HG03066 (cell line): ENCODE results near the gene NUAK1.

Source experiments
- ATAC-seq: cut with Tn5 transposase; IDR thresholded peaks from one replicate; pipeline ENCODE4 v1.9.1; 2021; ENCODE audit warnings: low read depth; ENCODE audit not compliant: unreplicated experiment

The NUAK1 gene

DNA sequence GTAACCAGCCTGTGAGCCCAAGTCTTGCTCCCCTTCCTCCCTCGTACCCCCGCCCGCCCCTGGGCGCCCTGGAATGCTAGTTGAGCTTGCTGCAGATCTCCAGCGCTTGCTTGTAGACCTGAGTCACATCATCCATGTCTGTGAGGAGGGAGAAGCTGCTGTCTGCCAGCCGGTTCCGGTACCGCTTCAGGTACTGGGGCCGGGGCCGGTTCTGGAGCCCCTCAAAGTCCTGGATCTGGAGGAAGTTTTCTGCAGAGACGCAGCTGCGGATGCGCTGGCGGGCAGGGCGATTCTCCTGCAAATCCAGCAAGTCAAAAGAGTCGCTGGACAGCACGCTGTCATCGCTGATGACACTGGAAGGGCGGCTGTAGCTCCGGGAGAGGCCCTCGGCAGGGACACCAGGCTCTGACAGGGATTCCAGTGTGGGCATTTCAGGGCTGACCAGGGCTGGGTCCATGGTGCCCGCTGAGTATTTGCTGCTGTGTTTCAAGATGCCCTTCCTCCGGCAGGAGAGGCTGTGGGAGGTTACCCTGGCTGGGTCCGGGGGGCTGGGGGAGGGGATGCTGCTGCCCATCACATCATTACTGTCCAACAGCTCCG is 71.9 kb downstream of the NUAK1 start:
- ATAC-seq: no peak

DNA sequence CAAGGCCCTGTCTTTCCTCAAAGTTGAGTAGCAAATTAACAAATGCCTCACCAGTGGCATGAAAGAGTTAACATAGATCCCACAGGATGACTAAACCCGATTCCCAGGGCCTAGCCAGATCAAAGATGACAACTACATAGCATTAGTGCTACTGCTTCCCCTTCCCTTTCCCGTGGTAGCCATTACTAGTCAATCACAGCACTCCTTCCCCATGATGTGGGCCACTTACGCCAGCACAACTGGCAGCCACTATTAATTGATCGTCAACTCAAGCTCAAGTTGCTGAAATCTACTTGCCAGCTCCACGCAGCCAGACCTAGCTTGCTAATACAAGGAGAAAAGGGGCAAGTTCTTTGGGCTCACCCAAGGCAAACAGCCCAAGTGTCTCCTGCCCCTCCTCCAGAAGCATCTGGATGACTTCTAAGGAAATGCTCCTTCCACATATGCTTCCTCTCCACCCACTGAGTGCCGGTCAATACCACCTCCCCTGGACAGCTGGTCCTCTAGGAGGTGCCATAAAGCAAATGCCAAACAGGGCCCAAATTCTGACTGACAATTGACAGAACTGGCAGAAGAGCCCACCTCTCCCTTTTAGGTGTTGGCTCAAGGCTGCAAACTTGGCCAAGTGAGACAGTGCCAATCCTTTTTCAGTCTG is 72.6 kb downstream of the NUAK1 start:
- no peak for ATAC-seq

DNA sequence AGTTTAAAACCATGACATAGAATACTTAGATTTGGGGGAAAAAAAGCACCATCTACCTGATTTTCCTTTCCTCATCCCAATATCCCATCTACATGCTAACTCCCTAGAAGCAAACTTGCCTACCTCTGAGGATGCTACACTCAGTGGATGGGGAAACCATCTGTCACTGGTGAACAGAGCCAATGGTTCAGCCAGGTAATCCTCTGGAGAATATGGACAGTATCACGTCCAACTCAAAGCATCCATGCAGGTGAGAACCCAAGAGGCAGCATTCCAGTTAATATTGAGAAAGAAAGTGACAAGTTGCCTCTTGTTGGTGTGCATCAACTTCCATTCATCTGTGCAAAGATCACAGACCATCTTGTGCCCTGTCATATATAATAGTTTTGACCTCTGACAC is 73.2 kb downstream of the NUAK1 start:
- ATAC-seq: no peak

DNA sequence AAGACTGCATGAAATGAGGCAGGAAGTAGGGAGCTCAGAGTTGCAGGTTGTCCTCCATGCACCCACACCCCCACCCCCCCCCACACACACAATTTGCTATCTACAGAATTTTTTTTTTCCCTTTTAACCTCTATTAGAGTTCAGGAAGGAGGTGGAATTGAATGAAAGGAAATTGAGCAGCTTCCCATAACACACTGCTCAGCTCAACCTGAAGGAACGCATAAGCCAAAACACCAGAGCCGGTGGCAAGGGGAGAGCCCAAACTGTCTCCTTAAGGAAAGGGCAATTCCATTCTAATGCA is 74.1 kb downstream of the NUAK1 start:
- ATAC-seq: no peak

DNA sequence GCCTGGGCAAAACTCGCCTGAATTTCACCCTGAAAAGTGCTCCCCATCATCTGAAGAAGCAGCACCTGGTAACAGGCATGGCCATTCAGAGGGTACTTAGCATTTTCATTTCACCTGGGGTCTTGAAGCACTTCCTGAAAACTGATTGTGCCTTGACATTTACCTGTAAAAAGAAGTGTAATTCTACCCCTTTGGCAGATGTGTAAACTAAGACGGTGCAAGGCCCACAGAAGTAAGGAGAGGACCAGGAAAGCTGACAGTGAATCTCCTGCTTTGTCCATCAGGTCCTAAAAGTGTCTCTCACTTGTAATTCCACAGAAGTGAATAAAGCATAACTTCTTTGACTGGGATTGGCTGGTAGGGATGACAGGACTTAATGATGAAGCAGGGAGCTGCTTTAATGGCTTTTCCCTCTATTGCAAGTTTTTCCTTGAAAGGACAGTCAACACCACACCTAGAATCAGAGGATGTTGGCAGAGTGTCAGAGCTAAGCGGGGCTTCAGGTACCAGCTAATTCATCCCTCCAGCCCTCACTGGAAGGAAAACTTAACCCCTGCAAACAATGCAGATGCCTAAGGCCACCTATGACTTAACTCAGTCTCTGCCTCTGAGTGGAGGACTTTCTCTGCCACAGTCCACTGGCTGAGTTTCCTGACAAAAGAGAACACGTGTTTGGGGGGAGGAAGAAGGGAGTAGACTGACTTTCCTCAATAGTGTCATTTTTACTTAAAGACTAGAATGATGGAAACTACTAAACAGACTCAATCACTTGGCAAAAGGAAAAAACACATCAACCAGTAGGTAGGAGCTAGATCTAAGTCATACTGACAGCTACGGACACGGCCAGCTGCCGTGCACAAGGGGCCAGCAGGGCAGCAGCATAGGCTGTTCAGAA is 74.7 kb downstream of the NUAK1 start:
- no peak for ATAC-seq

DNA sequence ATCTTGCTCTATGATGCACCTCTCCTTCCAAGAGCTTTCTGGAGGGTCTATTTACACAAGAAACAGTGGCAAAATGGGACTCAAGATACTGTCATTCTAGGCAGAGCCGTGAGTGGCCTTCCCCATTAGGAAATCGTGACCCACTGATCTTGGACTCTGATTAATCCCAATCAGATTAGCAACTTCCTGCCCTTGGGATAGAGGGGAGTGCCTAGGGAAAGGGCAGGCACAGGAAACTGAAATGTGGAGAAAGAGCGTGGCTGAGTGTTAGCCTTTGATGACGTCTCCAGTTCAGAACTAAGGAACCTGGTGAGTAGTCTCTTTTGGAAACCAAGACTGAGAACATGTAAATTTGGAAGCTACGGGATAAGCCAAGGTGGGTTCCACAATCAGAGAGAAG is 76.1 kb downstream of the NUAK1 start:
- ATAC-seq: no peak

DNA sequence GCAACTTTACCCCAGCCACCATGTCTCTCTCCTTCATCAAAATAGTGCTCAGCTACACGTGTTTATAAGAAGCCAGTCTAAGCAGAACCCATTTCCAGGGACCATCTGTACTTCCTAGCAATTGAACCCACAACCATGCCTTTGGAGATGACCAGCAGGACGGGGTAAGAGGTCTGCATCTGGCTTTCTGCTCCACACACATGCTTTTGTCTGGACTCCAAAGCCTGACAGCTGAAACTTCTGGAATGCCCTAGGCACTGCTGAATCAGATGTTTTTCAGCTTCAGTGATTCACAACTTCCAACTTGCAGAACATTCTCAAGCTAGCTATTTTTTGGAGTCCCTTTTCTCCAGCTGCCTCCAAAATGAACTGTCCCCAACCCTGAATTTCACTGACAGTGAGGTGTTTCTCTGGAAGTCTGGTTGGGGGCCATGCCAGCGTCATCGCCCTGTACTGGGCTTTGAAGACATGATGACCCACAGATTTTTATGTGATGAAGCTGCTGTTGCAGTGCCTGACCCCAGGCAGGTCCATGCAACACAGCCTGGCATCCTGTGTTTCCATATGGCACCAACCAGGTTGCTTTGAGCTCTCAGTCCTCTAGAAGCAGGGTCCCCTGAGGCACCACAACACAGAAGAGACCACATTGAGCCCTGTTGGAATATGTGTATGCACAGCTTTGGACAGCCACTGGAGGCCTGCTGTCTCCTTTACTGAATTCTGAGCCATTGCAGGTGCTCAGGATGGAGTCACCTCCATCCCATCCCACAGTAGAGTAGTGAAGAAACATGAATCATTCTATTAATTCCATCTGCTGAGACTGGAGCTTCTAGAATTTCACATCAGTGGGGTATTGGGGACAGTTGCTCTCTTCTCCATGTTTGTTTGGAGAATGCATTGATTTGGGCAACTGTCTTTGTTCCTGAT is 80.2 kb downstream of the NUAK1 start:
- ATAC-seq: no peak

DNA sequence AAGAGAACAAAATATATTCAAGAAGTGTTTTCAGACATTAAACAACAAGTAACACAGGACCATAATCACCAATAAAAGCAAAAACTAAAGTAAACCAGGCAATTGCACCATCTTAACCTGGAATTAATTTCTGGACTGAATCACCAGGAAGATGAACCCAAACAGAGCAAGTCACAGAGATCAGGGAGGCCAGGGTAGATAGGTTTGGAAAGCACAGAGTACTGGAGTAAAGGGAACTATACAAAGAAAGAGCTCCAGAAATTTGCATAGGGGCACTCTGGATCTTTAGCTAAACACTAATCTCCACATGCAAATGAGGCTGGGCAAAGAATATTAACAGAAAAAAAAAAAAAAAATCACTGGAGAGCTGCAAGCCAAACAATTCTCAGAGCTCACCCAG is 84.7 kb downstream of the NUAK1 start:
- ATAC-seq: no peak

DNA sequence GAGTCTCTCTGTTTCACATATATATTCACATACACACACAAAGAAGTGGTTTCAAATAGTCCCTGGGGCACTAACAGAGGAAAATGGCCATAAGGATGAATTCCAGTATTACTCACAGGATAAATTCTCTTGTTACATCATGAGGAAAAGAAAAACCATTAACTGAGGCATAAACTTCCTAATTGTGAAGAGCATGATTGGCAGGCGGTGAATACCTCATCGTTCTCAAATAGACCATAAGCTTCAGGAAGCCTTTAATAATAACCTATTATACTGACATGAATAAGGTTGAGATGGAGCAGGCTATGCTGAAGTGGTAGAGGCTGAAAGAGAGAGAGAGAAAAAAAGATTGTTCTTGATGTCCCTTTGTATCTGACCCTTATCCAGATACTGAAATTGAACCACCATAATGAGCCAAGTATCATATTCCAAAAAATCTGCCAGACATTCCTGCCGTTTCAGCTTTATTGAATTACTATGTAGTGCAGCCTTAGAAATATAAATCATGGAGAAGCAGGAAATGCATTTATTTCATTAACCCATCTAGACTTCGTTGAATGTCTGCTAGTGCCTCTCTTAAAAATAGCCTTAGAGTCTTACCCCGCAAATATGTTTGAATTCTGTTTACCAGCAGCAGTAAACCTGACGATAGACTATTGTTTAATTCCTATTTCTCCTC is 86.8 kb downstream of the NUAK1 start:
- no peak for ATAC-seq

DNA sequence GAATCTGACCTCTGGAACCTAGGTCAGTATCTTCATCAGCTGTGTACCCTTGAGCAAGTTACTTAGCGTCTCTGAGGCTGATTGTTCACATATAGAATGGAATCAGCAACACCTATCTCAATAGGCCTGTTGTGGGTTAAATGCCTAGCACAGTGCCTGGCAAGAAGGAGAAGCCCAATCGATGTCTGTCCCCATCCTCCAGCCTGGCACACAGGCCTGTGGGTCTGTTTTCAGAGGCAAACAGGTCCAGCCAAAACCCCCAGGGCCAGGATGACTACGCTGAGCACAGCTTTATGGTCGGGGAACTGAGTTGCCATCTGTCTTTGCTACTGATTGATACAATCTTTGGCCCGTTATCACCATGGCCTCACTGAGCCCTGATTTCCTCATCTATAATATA is 89.2 kb downstream of the NUAK1 start:
- ATAC-seq: no peak

DNA sequence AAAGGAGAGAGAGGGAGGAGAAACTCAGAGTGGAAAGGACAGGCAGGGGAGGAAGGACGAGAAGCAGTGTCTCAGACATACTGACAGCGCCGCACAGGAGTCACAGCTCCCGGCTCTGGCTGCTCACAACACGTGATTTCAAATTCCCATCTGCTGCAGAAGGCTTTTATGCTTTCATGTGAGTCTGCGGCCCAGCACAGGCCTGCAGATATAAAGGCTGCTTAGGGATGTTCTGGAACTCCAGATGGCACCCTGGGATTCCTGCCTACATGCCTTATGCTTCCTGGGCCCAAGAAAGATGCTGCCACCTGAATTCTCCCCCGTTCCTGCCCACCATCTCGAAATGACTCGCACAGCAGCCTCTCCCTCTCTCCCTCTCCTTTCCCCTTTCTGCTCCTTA is 89.6 kb downstream of the NUAK1 start:
- ATAC-seq: no peak

DNA sequence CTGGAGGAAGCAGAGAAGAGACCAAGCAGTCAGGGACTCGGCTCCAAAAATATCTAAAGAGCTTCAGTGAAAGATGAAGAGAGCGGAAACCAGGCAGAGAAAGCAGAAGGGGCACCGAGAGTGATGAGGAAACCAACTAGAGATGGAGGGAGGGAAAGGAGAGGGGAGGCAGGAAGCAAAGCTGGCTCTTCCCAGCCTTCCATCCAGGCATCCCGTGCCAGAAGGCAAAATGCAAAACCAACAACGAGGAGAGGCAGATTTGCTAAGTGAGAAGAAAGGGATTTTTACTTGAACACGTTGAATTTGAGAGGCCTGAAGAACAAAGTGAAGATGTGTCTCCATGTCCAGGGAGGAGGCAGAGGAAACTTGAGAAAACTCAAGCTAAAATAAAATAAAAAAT is 90.1 kb downstream of the NUAK1 start:
- no peak for ATAC-seq

DNA sequence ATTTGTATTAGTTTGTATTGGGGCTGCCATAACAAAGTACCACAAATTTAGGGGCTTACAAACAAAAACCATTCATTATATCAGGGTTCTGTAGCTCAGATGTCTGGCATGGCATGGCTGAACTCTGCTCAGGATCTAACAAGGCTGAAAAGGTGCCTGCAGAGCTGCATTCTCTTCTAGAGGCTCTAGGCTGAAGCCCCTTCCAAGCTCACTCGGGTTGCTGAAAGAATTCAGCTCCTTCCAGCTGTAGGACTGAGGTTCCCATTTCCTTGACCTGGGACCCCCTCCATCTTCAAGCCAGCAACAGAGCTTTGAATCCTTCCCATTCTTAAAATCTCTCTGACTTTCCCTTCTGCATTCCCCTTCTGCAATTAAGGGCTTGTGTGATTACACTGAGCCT is 90.7 kb downstream of the NUAK1 start:
- ATAC-seq: no peak

DNA sequence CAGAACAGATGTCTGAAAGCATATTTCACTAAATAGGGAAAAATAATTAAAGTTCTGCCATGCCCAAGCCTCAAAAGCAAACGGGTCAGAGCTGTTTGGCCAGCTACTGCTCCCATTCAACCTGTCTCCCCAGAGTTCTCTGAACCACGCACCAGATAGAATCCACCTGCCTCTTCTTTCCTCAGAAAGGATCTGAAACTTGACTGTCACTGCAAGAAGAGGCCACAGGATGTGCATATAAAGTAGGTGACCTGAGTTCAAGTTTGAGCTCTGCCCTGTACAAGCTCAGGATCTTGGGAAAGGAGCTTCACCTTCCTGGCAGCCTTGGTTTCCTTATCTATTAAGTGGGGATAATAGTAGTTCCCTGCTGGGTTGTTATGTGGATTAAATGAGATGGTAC is 91.8 kb downstream of the NUAK1 start:
- no peak for ATAC-seq

DNA sequence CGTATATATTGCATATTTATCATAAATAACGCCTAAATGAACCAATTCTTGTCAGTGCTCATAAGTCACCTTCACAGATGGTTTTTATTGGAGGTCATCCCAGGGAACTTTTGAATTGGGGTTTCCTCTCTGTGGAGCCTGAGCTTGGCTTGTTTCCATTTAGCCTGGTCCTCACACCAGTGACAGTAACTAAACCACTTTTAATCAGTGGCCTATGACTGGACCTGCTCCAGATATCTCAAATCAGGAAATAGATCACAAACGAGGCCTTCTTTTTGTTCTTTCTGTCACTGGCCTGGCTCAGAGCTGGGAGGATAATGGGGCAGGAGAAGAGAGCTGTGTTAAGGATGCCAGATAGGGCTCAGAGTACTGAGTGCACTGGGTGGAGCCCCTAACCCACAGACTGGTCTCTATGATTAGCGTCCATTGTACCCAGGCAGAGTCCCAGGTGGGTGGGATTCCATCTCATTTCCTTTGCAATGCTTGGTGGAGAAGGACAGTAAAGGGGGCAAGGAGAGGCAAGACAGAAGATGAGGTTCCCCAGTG is 92.4 kb downstream of the NUAK1 start:
- no peak for ATAC-seq

DNA sequence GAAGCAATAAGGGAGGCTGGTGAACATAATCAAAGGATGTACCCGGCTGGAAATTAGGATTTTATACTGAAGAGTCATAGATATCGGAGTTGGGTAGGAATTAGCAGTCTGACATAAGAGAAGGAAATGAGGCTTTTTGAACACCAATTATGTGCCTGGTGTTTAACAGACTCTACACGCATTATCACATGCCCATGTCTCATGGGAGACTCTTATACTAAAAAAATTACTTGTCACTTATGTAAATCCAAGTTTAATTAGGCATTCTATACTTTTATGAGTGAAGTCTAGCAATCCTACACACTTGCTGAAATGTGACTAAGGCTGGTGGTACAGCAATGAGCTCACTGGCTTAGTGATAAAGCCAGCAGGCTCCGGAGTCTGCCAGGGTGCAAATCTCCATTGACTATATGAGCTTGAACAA is 93.5 kb downstream of the NUAK1 start:
- no peak for ATAC-seq

DNA sequence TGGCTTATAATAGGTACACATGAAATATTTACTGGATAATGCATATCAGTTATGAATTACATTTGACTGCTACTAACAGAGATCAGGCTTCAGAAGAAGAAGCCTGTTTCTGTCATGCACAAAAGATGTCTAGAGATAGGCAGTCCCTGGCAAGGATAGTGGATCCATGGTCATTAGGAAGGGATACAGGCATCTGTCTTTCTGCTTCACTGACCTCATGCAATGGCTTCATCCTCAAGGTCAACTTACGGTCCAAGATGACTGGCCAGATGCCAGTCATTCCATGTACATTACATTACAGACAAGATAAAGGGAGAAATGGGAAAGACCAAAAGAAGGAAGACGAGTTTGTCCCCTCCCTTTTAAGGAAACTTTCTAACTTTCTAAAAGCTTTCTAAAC is 94.0 kb downstream of the NUAK1 start:
- ATAC-seq: no peak

DNA sequence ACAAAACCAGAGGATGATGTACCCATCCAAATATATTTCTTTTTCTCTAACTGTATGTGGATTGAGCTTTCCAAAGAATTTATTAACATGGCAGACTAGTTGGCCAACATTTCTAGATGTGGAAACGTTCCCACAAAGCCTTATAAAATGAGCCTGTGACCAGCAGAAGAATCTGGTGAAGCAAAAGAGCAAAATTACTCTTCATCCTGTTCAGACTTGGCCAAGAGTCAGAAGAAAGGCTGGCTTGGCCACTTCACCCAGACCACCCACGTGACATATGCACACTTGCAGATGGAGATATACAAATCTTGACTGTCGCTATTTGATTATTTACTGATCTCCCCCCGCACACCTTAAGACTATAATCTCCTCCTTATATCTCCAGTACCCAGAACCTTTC is 96.7 kb downstream of the NUAK1 start:
- no peak for ATAC-seq

DNA sequence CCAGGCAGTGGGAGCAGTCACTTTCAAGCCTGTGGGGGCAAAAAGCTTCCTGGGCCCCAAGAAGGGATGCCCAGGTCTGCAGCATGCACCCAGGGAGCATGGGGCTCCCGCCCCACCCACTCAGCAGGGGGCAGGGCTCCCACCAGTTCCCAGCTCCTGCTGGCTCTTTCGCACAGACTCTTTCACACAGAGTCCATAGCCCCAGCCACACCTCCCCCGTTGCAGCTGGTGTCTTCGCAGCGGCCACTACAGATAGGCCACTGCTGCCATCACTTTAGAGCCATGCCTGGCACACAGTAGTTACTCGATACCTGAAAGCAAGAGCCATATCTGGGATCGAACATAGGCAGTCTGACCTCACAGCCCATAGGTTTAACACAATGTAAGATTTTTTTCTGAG is 98.2 kb downstream of the NUAK1 start:
- ATAC-seq: no peak
